Stimulated activated CD4-positive, alpha-beta T cell treated with anti-CD3 and anti-CD28 coated beads, Interleukin-1b, Interleukin-23, amount 100 ng/mL, for 24 hours (primary cell): ENCODE measurements around the gene NT5DC1.

Source experiments
- DNase-seq, 4 experiments: peaks; one replicate each; pipeline ENCODE4 v3.0.0-alpha.2; 2020; ENCODE audit warnings: low read depth in 4 of 4, low spot score in 1 of 4

Gene NT5DC1

GRCh38 chr6:116190550-116190949, 89.9 kb downstream of the NT5DC1 start:
- no peak for DNase-seq

- no peak for DNase-seq
These were observed 91.2 kb downstream of the NT5DC1 start for GRCh38 chr6:116191881-116192280.

- DNase-seq: no peak
These were observed 92.1 kb downstream of the NT5DC1 start for GRCh38 chr6:116192786-116193185.

- DNase-seq: no peak
These were observed 96.2 kb downstream of the NT5DC1 start for GRCh38 chr6:116196841-116197240.

- DNase-seq: no peak
These were observed 100.1 kb downstream of the NT5DC1 start for GRCh38 chr6:116200619-116201249.

- no peak for DNase-seq
These were observed 100.9 kb downstream of the NT5DC1 start for GRCh38 chr6:116201538-116201937.

GRCh38 chr6:116205281-116205680, 104.6 kb downstream of the NT5DC1 start:
- no peak for DNase-seq

GRCh38 chr6:116206231-116206903, 105.7 kb downstream of the NT5DC1 start:
- DNase-seq: no peak

- DNase-seq: no peak
These were observed 107.6 kb downstream of the NT5DC1 start for GRCh38 chr6:116208056-116208785.

- no peak for DNase-seq
These were observed 109.7 kb downstream of the NT5DC1 start for GRCh38 chr6:116210316-116210715.

GRCh38 chr6:116210750-116211425, 110.2 kb downstream of the NT5DC1 start:
- DNase-seq: no peak

- DNase-seq: no peak
These were observed 114.0 kb downstream of the NT5DC1 start for GRCh38 chr6:116214681-116215080.

- DNase-seq: no peak
These were observed 114.8 kb downstream of the NT5DC1 start for GRCh38 chr6:116215414-116215813.

GRCh38 chr6:116217069-116217468, 116.4 kb downstream of the NT5DC1 start:
- no peak for DNase-seq

GRCh38 chr6:116218172-116218633, 117.5 kb downstream of the NT5DC1 start:
- no peak for DNase-seq

GRCh38 chr6:116218866-116219265, 118.2 kb downstream of the NT5DC1 start:
- no peak for DNase-seq

- no peak for DNase-seq
These were observed 120.4 kb downstream of the NT5DC1 start for GRCh38 chr6:116221067-116221466.

- no peak for DNase-seq
These were observed 121.3 kb downstream of the NT5DC1 start for GRCh38 chr6:116221911-116222310.

GRCh38 chr6:116223355-116223754, 122.7 kb downstream of the NT5DC1 start:
- DNase-seq: no peak

- no peak for DNase-seq
These were observed 128.7 kb downstream of the NT5DC1 start for GRCh38 chr6:116229287-116229913.

GRCh38 chr6:116234689-116235088, 134.0 kb downstream of the NT5DC1 start:
- no peak for DNase-seq
